Stimulated activated naive B cell treated with anti-CD40 and anti-IgM and Interleukin-4, amounts not matched to agents 10 μg/mL and 1 μg/mL and 100 μg/mL, for 72 hours (primary cell): ENCODE results near the gene SLC27A1.

Source experiments
- ATAC-seq, 2 donors: fragments of 150-1000 bp; cut with Tn5 transposase; replicated peaks; 2 replicates each; pipeline ENCODE4 v1.10.0; 2021; ENCODE audit warnings: moderate library complexity in 1 of 2
- DNase-seq: peaks from one replicate; pipeline ENCODE4 v3.0.0; 2021
- H3K27ac Mint-ChIP-seq: one replicate; pipeline ENCODE4 v1.8.0; 2022; ENCODE audit warnings: mild to moderate bottlenecking, mixed read lengths
- H3K27me3 Mint-ChIP-seq, 2 donors: one replicate each; pipeline ENCODE4 v1.8.0; 2022; ENCODE audit warnings: mixed read lengths in 2 of 2
- H3K36me3 Mint-ChIP-seq, 2 donors: one replicate each; pipeline ENCODE4 v1.8.0; 2022; ENCODE audit warnings: mixed read lengths in 2 of 2, mild to moderate bottlenecking in 1 of 2
- H3K4me1 Mint-ChIP-seq, 2 donors: one replicate each; pipeline ENCODE4 v1.8.0; 2022; ENCODE audit warnings: mixed read lengths in 2 of 2, mild to moderate bottlenecking in 1 of 2
- H3K4me3 Mint-ChIP-seq, 2 donors: one replicate each; pipeline ENCODE4 v1.8.0; 2022; ENCODE audit warnings: mild to moderate bottlenecking in 2 of 2, mixed read lengths in 2 of 2, moderate library complexity in 1 of 2
- H3K9me3 Mint-ChIP-seq, 2 donors: one replicate each; pipeline ENCODE4 v1.8.0; 2022; ENCODE audit warnings: mixed read lengths in 2 of 2, mild to moderate bottlenecking in 1 of 2

The SLC27A1 gene

DNA sequence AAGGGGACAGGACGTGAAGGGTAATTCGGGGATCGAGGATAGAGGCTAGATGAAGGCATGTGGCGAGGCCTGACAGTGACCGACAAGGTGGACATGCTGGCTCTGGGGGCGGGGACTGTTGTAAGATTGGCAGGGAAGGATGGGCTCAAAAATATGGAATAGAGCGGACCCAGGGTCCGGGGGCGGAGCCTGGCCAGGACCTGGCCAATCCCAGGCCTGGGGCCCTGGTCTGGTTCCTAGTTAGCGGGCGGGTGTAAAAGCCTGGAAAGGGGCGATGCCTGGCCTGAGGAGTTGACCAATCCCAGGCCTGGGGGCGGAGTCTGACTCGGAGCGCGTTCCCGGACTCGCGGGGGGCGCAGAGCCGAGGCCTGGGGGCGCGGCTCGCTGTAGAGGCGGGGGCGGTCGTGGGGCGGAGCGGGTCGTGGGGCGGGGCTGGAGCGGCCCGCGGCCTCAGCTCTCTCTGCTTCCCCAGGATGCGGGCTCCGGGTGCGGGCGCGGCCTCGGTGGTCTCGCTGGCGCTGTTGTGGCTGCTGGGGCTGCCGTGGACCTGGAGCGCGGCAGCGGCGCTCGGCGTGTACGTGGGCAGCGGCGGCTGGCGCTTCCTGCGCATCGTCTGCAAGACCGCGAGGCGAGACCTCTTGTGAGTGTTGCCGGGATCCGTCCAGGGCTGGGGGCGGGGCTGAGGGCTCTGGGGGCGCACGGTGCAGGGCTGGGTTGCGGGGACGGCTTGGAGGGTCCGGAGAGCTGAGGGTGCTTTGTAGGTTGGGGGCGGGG is at the start of gene SLC27A1:
Gene SLC27A1, plus strand, starts transcription at position 457 of the 774 bp plus-strand sequence. Its CDS starts 17 bp downstream, at position 474.
- peak; percentile 92 for DNase-seq
- peaks cover 4 to 7% of the 10 kb centered on the region in 2 donors for H3K27me3 Mint-ChIP-seq
- peak within 1 kb of the TSS; percentile 91 for H3K27ac Mint-ChIP-seq
- H3K4me1 Mint-ChIP-seq: peaks cover 31 to 49% of the 10 kb centered on the region in 2 donors
- H3K9me3 Mint-ChIP-seq: no peaks in the 10 kb centered on the region
- H3K36me3 Mint-ChIP-seq: no peaks in the 10 kb centered on the region
- H3K4me3 Mint-ChIP-seq: peak within 1 kb of the TSS; percentile 93 to 95
- ATAC-seq: peak; percentile 86 to 87

DNA sequence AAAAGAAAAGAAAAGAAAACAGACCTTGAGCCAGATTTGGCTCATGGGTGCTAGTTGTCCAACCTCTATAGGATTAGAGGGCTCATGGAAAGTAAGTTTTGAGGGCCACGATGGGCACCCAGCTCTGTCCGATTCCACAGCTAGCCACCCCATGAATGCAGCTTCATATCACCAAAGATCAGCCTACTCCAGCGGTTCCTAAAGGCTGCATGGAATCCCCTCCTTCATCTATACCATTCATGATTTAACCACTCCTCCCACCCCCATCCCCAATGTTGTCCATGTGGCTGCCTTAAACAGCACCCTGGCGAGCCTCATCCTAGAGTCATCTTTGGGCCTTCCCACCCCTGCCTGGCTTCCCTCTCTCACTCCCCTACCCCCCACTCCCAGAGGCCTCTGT is 48.4 kb upstream of the SLC27A1 start:
- H3K4me1 Mint-ChIP-seq: peaks cover 17 to 29% of the 10 kb centered on the region in 2 donors
- no peaks in the 10 kb centered on the region for H3K9me3 Mint-ChIP-seq
- H3K27me3 Mint-ChIP-seq: no peaks in the 10 kb centered on the region
- H3K36me3 Mint-ChIP-seq: peaks cover 11 to 20% of the 10 kb centered on the region in 2 donors
- DNase-seq (no peak), ATAC-seq (no peak)
- H3K4me3 Mint-ChIP-seq: no peak overlapping the region
- no peak overlapping the region for H3K27ac Mint-ChIP-seq

DNA sequence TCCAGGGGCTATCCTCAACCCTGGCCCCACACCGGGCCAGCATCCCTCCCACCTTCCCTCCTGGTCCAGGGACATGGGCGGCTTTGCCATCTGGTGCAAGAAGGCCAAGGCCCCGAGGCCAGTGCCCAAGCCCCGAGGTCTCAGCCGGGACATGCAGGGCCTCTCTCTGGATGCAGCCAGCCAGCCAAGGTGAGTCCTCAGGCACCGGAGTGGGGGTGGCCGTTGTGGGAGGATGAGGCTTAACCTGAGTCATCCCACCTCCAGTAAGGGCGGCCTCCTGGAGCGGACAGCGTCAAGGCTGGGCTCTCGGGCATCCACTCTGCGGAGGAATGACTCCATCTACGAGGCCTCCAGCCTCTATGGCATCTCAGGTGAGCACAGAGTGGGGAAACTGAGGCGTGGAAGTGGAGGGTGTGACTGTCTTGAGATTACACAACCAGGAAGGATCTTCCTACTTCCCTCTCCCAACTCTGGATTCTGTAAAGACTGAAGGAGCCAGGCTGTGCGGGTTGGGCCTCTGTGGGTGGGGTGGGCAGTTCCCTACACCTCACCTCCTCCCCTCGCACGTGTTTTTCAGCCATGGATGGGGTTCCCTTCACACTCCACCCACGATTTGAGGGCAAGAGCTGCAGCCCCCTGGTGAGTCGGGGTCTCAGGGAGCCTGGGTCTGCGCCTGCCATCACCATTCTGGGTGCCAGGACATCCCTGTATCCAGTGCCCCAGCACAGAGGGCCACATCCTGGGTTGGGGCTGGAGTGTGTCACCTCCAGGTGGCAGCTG is 46.7 kb upstream of the SLC27A1 start:
- Mint-ChIP-seq H3K27me3 (no peaks in the 10 kb centered on the region), H3K27ac (no peak overlapping the region), H3K4me3 (no peak overlapping the region), H3K9me3 (no peaks in the 10 kb centered on the region), H3K36me3 (peaks cover 5 to 12% of the 10 kb centered on the region in 2 donors), H3K4me1 (peaks cover 17 to 29% of the 10 kb centered on the region in 2 donors)
- DNase-seq (no peak), ATAC-seq (no peak)

DNA sequence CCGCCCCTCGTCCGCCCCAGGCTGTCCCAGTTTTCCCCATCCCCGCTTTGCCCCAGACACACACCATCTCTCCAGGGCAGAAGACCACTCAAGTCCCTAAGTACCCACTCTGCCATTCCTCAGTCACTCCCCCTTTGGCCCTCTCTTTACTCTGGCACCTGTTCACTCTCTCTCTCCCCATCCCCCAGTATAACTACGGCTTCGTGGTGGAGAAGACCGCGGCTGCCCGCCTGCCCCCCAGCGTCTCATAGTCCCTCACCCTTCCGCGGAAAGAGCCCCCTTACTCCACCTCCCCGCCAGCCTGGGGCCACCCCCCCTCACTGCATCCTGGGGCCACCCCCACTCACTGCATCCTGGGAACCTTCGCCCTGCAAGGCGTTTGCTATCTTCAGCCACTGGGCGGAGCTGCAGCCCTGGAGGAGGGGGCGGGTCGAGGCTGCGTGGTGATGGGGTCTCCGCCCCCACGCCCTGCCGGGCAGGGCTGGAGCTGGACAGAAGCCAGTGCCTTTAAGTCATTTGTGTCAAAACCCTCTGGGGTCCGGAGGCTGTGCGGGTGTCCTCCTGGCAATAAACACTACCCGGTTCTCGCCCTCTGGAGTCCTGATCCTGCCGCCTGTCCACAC is 45.5 kb upstream of the SLC27A1 start:
- Mint-ChIP-seq H3K4me1 (peaks cover 11 to 21% of the 10 kb centered on the region in 2 donors), H3K9me3 (no peaks in the 10 kb centered on the region), H3K27me3 (no peaks in the 10 kb centered on the region), H3K27ac (peak overlapping the region; percentile 65), H3K36me3 (peaks cover 5 to 12% of the 10 kb centered on the region in 2 donors), H3K4me3 (no peak overlapping the region)
- ATAC-seq (peak; percentile 65 to 67), DNase-seq (no peak)

DNA sequence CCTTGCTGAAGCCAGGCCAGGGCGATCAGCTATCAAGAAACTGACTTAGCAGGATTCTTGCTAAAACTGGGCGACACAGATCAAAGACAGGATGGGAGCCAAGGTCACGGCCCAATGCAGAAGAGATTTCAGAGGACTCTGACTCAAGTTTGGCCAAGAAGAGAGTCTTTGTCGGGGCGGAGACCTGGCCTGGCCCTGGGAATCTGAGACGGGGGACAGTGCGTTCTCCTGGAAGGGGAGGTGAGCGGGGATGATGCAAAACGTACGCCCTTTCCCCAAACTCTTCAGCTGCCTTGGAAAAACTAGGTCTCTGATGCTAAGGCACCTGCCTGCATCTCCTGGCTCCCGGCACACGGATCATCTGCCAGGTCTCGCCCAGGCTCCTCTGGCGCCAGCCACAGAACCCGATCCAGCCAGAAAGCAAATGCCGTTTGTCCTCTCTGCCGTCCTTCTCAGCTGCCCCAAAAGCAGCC is 40.6 kb upstream of the SLC27A1 start:
- DNase-seq (no peak), ATAC-seq (no peak)
- H3K9me3 Mint-ChIP-seq: no peaks in the 10 kb centered on the region
- H3K4me3 Mint-ChIP-seq: no peak overlapping the region
- peaks cover 5% of the 10 kb centered on the region in 2 donors for H3K4me1 Mint-ChIP-seq
- H3K27ac Mint-ChIP-seq: no peak overlapping the region
- no peaks in the 10 kb centered on the region for H3K27me3 Mint-ChIP-seq
- peaks cover 0 to 2% of the 10 kb centered on the region in 2 donors for H3K36me3 Mint-ChIP-seq

- no peaks in the 10 kb centered on the region for H3K9me3 Mint-ChIP-seq
- ATAC-seq (no peak), DNase-seq (no peak)
- no peaks in the 10 kb centered on the region for H3K4me1 Mint-ChIP-seq
- H3K36me3 Mint-ChIP-seq: no peaks in the 10 kb centered on the region
- H3K27ac Mint-ChIP-seq: no peak overlapping the region
- no peaks in the 10 kb centered on the region for H3K27me3 Mint-ChIP-seq
- H3K4me3 Mint-ChIP-seq: no peak overlapping the region
Observed at GRCh38 chr19:17431417-17431816, 38.9 kb upstream of the SLC27A1 start.

DNA sequence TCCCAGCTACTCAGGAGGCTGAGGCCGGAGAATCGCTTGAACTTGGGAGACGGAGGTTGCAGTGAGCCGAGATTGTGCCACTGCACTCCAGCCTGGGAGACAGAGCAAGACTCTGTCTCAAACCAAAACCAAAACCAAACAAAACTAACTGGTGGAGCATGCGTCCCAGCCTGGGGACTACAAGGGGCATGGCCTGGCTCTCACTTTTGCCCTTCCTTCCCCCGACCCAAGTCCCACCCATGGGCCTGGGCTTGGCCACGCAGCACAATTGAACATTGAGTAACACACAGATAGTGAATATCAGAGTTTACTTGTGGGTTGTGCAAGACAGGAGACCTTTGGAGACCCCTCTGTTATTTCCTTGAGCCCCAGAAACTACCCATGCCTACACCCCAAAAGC is 35.1 kb upstream of the SLC27A1 start:
- peaks cover 0 to 5% of the 10 kb centered on the region in 2 donors for H3K27me3 Mint-ChIP-seq
- no peak overlapping the region for H3K4me3 Mint-ChIP-seq
- no peaks in the 10 kb centered on the region for H3K9me3 Mint-ChIP-seq
- ATAC-seq (no peak), DNase-seq (no peak)
- H3K36me3 Mint-ChIP-seq: no peaks in the 10 kb centered on the region
- no peak overlapping the region for H3K27ac Mint-ChIP-seq
- no peaks in the 10 kb centered on the region for H3K4me1 Mint-ChIP-seq

- Mint-ChIP-seq H3K36me3 (no peaks in the 10 kb centered on the region), H3K4me1 (no peaks in the 10 kb centered on the region), H3K4me3 (no peak overlapping the region)
Observed at GRCh38 chr19:17436094-17436873, 34.0 kb upstream of the SLC27A1 start.

GRCh38 chr19:17436874-17437267 is 33.5 kb upstream of the SLC27A1 start:
- Mint-ChIP-seq H3K4me1 (no peaks in the 10 kb centered on the region), H3K4me3 (no peak overlapping the region), H3K9me3 (no peaks in the 10 kb centered on the region), H3K36me3 (no peaks in the 10 kb centered on the region), H3K27ac (no peak overlapping the region), H3K27me3 (peaks cover 0 to 5% of the 10 kb centered on the region in 2 donors)
- ATAC-seq: no peak
- DNase-seq: no peak

More at GRCh38 chr19:17436094-17436873, 34.0 kb upstream of the SLC27A1 start:
- ATAC-seq: no peak
- Mint-ChIP-seq H3K27ac (no peak overlapping the region), H3K27me3 (peaks cover 0 to 5% of the 10 kb centered on the region in 2 donors), H3K9me3 (no peaks in the 10 kb centered on the region)
- DNase-seq: no peak

- no peak overlapping the region for H3K4me3 Mint-ChIP-seq
- no peaks in the 10 kb centered on the region for H3K4me1 Mint-ChIP-seq
- no peaks in the 10 kb centered on the region for H3K9me3 Mint-ChIP-seq
- peak; percentile 63 to 77 for ATAC-seq
- no peak overlapping the region for H3K27ac Mint-ChIP-seq
- DNase-seq: no peak
- H3K27me3 Mint-ChIP-seq: peaks cover 0 to 5% of the 10 kb centered on the region in 2 donors
- no peaks in the 10 kb centered on the region for H3K36me3 Mint-ChIP-seq
Observed at GRCh38 chr19:17441241-17442021, 28.9 kb upstream of the SLC27A1 start.

DNA sequence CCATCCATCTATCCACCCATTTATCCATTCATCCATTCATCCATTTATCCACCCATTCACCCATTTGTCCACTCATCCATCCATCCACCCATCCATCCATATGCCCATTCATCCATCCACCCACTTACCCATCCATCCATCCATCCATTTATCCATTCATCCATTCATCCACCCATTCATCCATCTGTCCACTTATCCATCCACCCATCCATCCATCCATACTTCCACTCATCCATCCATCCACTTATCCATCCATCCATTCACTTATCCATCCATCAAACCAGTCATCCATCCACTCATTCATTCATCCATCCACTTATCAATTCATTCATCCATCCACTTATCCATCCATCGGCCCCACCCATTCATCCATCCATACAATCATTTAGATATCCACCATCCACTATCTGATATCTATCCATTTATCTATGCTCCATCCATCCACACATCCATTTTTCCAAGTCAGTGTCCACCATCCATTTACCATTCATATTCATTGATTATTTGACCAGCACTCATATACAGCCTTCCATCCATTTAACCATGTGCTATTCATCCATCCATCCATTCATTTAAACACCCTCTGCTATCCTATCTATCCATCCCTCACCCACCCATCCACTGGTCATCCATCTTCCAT is 24.7 kb upstream of the SLC27A1 start:
- H3K27ac Mint-ChIP-seq: no peak overlapping the region
- no peaks in the 10 kb centered on the region for H3K9me3 Mint-ChIP-seq
- DNase-seq (no peak), ATAC-seq (no peak)
- peaks cover 15 to 26% of the 10 kb centered on the region in 2 donors for H3K27me3 Mint-ChIP-seq
- peaks cover 4 to 9% of the 10 kb centered on the region in 2 donors for H3K4me1 Mint-ChIP-seq
- no peak overlapping the region for H3K4me3 Mint-ChIP-seq
- peaks cover 0 to 1% of the 10 kb centered on the region in 2 donors for H3K36me3 Mint-ChIP-seq

DNA sequence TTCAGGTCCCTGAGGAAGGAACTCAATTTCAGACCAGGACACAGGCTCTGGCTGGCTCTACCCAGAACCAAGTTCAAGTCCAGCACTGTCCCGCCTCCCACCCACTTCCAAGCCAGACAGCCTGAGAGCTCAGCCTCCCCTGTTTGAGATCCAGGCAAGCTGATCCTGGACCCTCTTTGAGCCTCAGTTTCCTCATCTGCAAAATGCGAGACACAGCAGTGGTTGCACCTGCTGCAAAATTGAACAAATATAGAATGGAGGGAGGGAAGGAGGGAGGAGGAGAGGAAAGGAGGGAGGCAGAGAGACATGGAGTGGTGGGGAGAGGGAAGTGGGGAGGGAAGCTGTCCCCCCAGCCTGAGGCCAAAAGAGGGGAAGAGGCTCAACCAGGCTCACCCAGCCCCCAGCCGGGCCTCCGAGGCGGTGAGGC is 22.6 kb upstream of the SLC27A1 start:
- ATAC-seq: no peak
- H3K9me3 Mint-ChIP-seq: no peaks in the 10 kb centered on the region
- no peak overlapping the region for H3K27ac Mint-ChIP-seq
- H3K4me3 Mint-ChIP-seq: peak overlapping the region; percentile 6 to 40
- H3K4me1 Mint-ChIP-seq: peaks cover 4 to 12% of the 10 kb centered on the region in 2 donors
- peaks cover 19 to 34% of the 10 kb centered on the region in 2 donors for H3K27me3 Mint-ChIP-seq
- H3K36me3 Mint-ChIP-seq: peaks cover 0 to 1% of the 10 kb centered on the region in 2 donors
- DNase-seq: no peak
